GM12874 (cell line): ENCODE results near the gene RAMAC.

Experiments used
- CTCF ChIP-seq: IDR thresholded peaks from 2 replicates; pipeline ENCODE4 v1.5.1; 2011; ENCODE audit warnings: low read depth, mild to moderate bottlenecking, control low read depth, low read length, moderate library complexity; ENCODE audit not compliant: insufficient read depth

RAMAC gene

DNA sequence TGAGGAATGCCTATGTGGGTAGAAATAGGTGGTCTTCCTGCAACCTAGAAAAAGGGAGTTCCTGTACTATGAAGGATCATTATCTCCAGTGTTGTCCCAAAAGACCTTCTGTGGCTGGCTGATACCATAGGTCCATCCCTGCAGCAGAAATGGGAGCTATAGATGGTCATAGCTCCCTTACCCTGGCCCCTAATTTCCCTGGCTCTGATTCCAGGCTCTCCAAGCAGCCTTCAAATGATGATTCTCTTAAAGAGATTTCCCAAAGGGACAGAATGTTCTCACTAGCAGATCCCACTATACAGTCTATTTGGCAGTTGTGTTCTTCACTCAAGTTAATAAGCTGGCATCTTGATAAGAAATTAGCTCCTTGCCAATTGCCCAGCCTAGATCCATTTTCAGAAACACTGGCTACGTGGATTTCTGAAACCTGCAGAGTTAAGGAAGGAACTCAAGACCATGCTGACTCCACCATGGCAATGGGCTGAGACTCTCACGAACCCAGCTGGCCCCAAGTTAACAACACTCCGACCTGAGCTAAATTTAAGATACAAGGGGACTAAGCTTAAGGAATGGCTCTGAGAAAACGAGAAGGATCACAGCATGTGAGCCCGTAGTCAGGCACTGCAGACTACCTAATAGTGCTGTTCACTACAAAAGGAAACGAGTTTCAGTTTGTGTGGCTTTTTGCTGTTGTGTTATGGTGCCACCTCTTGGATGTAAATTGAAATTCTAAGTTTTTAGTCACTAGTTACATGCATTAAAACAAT is 14.1 kb downstream of the RAMAC start:
- peak; percentile 49 for TF ChIP-seq CTCF

DNA sequence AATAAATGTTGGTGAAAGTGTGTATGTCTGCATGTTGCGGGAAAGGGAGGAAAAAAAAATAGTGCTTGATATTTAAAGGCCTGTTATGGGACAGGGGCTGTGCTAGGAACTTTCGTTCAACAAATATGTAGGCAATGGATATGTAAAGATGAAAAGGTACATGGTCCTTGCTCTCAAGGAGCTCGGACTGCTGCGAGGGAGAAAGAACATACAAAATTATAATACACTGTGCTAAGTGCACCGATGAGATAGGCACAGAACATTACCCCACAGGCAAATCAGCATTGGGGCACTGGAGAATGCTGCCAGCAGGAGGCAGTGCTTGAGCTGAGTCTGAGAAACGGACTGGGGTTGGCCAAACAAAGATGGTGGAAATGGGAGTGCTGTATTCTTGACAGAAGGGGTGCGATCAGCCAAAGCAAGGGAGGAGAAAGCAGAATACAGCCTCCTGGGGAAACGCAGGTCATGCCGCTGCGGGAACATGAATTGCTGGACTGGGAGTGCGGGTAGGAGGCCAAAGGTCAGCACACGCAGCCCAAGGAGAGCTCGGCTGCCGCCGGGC is 24.8 kb downstream of the RAMAC start:
- peak; percentile 88 for TF ChIP-seq CTCF

- peak; percentile 84 for TF ChIP-seq CTCF
These were observed 25.5 kb downstream of the RAMAC start, which contains the start of gene C15orf40 for GRCh38 chr15:83011271-83012075. Gene C15orf40 (minus strand): TSS chr15:83011639. CDS start chr15:83011607, 32 bp downstream.

- no peak for TF ChIP-seq CTCF
These were observed 26.0 kb downstream of the RAMAC start for GRCh38 chr15:83012076-83012426.

DNA sequence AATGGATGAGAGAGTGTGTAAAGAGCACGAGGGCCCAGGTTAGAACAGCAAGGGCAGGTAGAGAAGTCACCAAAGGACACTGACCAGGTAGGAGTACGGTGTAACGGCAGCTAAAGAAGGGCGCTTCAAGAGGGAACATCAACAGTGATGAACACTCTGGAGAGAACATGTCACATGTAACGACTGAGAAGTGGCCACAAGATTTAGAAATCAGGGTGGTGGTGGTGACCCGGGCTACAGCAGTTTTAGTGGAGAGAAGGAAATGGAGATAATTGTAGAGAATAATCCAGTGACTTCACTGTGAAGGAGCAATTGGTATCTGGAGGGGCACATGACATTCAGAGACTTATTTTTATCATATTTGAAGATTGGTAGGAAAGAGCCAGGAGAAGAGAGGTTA is 26.6 kb downstream of the RAMAC start:
- TF ChIP-seq CTCF, result no peak

DNA sequence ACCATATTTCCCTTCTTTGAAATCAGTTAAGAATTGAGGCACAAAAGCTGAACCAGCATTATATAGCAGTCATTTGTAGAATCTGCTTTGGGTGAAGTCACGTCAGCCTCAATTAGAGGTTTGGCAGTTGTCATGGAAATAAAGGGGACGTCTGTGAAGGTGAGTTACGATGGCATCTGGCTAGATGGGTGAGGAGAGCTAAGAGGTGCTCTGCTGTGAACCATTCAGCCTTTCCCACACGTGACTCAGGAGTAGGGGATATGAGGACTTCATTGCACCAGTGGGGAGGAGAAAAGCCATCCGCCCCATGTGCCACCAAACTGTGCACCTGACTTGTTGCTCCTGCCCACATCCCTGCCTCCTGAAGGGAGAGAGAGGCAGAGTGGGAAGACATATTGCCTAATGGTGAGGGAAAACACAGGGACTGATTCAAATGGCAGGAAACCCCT is 28.2 kb downstream of the RAMAC start:
- no peak for TF ChIP-seq CTCF

DNA sequence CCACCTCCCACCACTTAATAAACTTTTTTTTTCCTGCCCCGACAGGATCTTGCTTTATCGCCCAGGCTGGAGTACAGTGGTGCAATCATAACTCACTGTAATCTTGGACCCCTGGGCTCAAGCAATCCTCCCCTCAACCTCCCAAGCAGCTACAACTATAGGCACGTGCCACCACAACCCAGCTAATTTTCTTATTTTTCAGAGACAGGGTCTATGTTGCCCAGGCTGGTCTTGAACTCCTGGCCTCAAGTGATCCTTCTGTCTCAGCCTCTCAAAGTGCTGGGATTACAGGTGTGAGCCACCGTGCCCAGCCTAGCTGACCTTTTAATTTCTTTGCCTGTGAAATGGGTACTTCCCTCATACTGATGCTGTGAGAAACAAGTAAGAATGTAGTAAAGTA is 29.4 kb downstream of the RAMAC start:
- TF ChIP-seq CTCF, result no peak
